Right ventricle myocardium inferior (tissue), 1 donor: ENCODE measurements around the gene RNF13. TPM values are rescaled to one million over a fixed set of nuclear protein-coding genes. Genes with fewer than 3 reads are reported as not detected.
"Not testable (repeated sequence)": the region's sequence is repeated elsewhere in the genome, so short reads cannot be mapped to it uniquely, and the experiment has no call there.

Experiments used
- ATAC-seq: fragments of 200-7000 bp; cut with Tn5 transposase; one replicate; pipeline ENCODE4 v1.9.1; 2020; ENCODE audit warnings: mild to moderate bottlenecking, moderate library complexity
- DNase-seq: peaks from one replicate; pipeline ENCODE4 v3.0.0; 2021; ENCODE audit errors: missing footprints
- intact Hi-C: fragments of 100-400 bp; cut with DNase I; formaldehyde crosslinking; loops from one replicate; pipeline ENCODE4 v1.11.0; 2022
- total RNA-seq: library from RNA; stranded (reverse); fragmentation: NEBNext Ultra II Directional; extraction: Animal tissue kit (Norgen Biotek cat#: 25700); gene quantifications from one replicate; pipeline ENCODE4 v1.2.1, GENCODE V29; 2021
- donor health status: DM: no; HTN: yes; CAD: no; lungs with severe emphysema.

RNF13 gene
- total RNA-seq, 1 donor from 2014 or later = 45.5 TPM

- DNase-seq, intact Hi-C loops, ATAC-seq: not testable (repeated sequence)
Observed at GRCh38 chr3:149829631-149830030, 16.6 kb downstream of the RNF13 start.

- ATAC-seq = no peak
- DNase-seq = no peak
- intact Hi-C loops = no loop called here
Observed at GRCh38 chr3:149830902-149831301, 17.9 kb downstream of the RNF13 start.

GRCh38 chr3:149831321-149831720, 18.3 kb downstream of the RNF13 start:
- ATAC-seq = no peak
- intact Hi-C loops = no loop called here
- DNase-seq = no peak

GRCh38 chr3:149832086-149832485, 19.1 kb downstream of the RNF13 start:
- intact Hi-C loops = no loop called here
- DNase-seq (no peak), ATAC-seq (no peak)

GRCh38 chr3:149833241-149833640, 20.2 kb downstream of the RNF13 start:
- DNase-seq = no peak
- intact Hi-C loops = no loop called here
- ATAC-seq = no peak

- intact Hi-C loops, ATAC-seq, DNase-seq: not testable (repeated sequence)
Observed at GRCh38 chr3:149838491-149838890, 25.5 kb downstream of the RNF13 start.

- DNase-seq, ATAC-seq, intact Hi-C loops: not testable (repeated sequence)
Observed at GRCh38 chr3:149839469-149839868, 26.5 kb downstream of the RNF13 start.

- intact Hi-C loops = no loop called here
- DNase-seq = no peak
- ATAC-seq = no peak
Observed at GRCh38 chr3:149839896-149840295, 26.9 kb downstream of the RNF13 start.

GRCh38 chr3:149843502-149843901, 30.5 kb downstream of the RNF13 start:
- ATAC-seq (no peak), DNase-seq (no peak)
- intact Hi-C loops = no loop called here

GRCh38 chr3:149844091-149844490, 31.1 kb downstream of the RNF13 start:
- no peak for DNase-seq
- intact Hi-C loops = no loop called here
- no peak for ATAC-seq

- DNase-seq (no peak), ATAC-seq (no peak)
- intact Hi-C loops = no loop called here
Observed at GRCh38 chr3:149845570-149846244, 32.7 kb downstream of the RNF13 start.

GRCh38 chr3:149848238-149848637, 35.2 kb downstream of the RNF13 start:
- DNase-seq (no peak), ATAC-seq (no peak)
- intact Hi-C loops = no loop called here

GRCh38 chr3:149848688-149849087, 35.7 kb downstream of the RNF13 start:
- DNase-seq = no peak
- intact Hi-C loops = no loop called here
- ATAC-seq = no peak

- DNase-seq (no peak), ATAC-seq (peak; percentile 37)
- intact Hi-C loops = no loop called here
Observed at GRCh38 chr3:149850787-149851584, 38.0 kb downstream of the RNF13 start.

- ATAC-seq = no peak
- intact Hi-C loops = no loop called here
- no peak for DNase-seq
Observed at GRCh38 chr3:149858911-149859310, 45.9 kb downstream of the RNF13 start.

- DNase-seq = no peak
- no peak for ATAC-seq
- intact Hi-C loops = no loop called here
Observed at GRCh38 chr3:149860881-149861280, 47.9 kb downstream of the RNF13 start.

GRCh38 chr3:149867563-149867962, 54.5 kb downstream of the RNF13 start:
- no peak for DNase-seq
- intact Hi-C loops = no loop called here
- ATAC-seq = no peak

- ATAC-seq (no peak), DNase-seq (no peak)
- intact Hi-C loops = no loop called here
Observed at GRCh38 chr3:149871855-149872254, 58.8 kb downstream of the RNF13 start.

- ATAC-seq (no peak), DNase-seq (no peak)
- intact Hi-C loops = no loop called here
Observed at GRCh38 chr3:149872589-149872988, 59.6 kb downstream of the RNF13 start.

GRCh38 chr3:149877668-149878067, 64.7 kb downstream of the RNF13 start:
- DNase-seq (no peak), ATAC-seq (no peak)
- intact Hi-C loops = no loop called here
